MM.1S (cell line): Measurements from ENCODE around the gene NATD1.

ENCODE experiments used
- DNase-seq: peaks from one replicate; pipeline ENCODE4 v3.0.0-alpha.2; 2015
- H2AFZ ChIP-seq: fragments of 300-600 bp; sonication (generic); 2 replicates; pipeline ENCODE4 v1.6.0; 2016; ENCODE audit warnings: antibody characterized with exemption, low read length
- H3F3A ChIP-seq: fragments of 300-600 bp; sonication (generic); 2 replicates; pipeline ENCODE4 v1.6.1; 2016; ENCODE audit warnings: mild to moderate bottlenecking, antibody characterized with exemption, low read length, moderate library complexity, mixed read lengths; ENCODE audit not compliant: insufficient read depth
- H3K27ac ChIP-seq: fragments of 300-600 bp; sonication (generic); 2 replicates; pipeline ENCODE4 v1.5.1; 2016; ENCODE audit warnings: mild to moderate bottlenecking, low read length
- H3K27me3 ChIP-seq: fragments of 300-600 bp; sonication (generic); replicated peaks from 2 replicates; pipeline ENCODE4 v1.6.0; 2016; ENCODE audit warnings: low read length; ENCODE audit not compliant: insufficient read depth
- H3K36me3 ChIP-seq: fragments of 300-600 bp; sonication (generic); replicated peaks from 2 replicates; pipeline ENCODE4 v1.6.1; 2016; ENCODE audit warnings: mild to moderate bottlenecking, low read length, mixed read lengths; ENCODE audit not compliant: insufficient read depth
- H3K4me1 ChIP-seq: fragments of 300-600 bp; sonication (generic); 2 replicates; pipeline ENCODE4 v1.6.1; 2016; ENCODE audit warnings: low read length, mixed read lengths
- H3K4me2 ChIP-seq: fragments of 300-600 bp; sonication (generic); 2 replicates; pipeline ENCODE4 v1.6.0; 2016; ENCODE audit warnings: low read depth, low read length
- H3K4me3 ChIP-seq: fragments of 300-600 bp; sonication (generic); 2 replicates; pipeline ENCODE4 v1.5.1; 2016; ENCODE audit warnings: low read length, mixed read lengths
- H3K79me2 ChIP-seq: fragments of 300-600 bp; sonication (generic); 2 replicates; pipeline ENCODE4 v1.6.1; 2016; ENCODE audit warnings: mixed run types, low read length, mixed read lengths
- H3K9ac ChIP-seq: fragments of 300-600 bp; sonication (generic); 2 replicates; pipeline ENCODE4 v1.6.1; 2016; ENCODE audit warnings: low read length, mixed read lengths
- H3K9me2 ChIP-seq: fragments of 300-600 bp; sonication (generic); replicated peaks from 2 replicates; pipeline ENCODE4 v1.6.1; 2016; ENCODE audit warnings: mild to moderate bottlenecking, low read length, mixed read lengths; ENCODE audit not compliant: insufficient read depth
- H3K9me3 ChIP-seq: fragments of 300-600 bp; sonication (generic); replicated peaks from 2 replicates; pipeline ENCODE4 v1.6.1; 2016; ENCODE audit warnings: mild to moderate bottlenecking, low read length, mixed read lengths; ENCODE audit not compliant: insufficient read depth
- H4K20me1 ChIP-seq: fragments of 300-600 bp; sonication (generic); 2 replicates; pipeline ENCODE4 v1.6.1; 2016; ENCODE audit warnings: mild to moderate bottlenecking, low read length, moderate library complexity, mixed read lengths; ENCODE audit not compliant: insufficient read depth
- EZH2 ChIP-seq: fragments of 300-600 bp; sonication (generic); optimal IDR thresholded peaks from 2 replicates; pipeline ENCODE3; 2017; ENCODE audit warnings: low read depth, mild to moderate bottlenecking, antibody characterized with exemption, low read length, mixed read lengths
- EZH2phosphoT487 ChIP-seq: fragments of 300-600 bp; sonication (generic); IDR thresholded peaks from 2 replicates; pipeline ENCODE4 v1.6.1; 2018; ENCODE audit warnings: antibody characterized with exemption, low read length
- TF ChIP-seq, protein P1 (sequence below): fragments of 300-600 bp; sonication (generic); IDR thresholded peaks from 2 replicates; pipeline ENCODE4 v1.5.1; 2016; ENCODE audit warnings: antibody characterized with exemption, low read length, mixed read lengths

The NATD1 gene

DNA sequence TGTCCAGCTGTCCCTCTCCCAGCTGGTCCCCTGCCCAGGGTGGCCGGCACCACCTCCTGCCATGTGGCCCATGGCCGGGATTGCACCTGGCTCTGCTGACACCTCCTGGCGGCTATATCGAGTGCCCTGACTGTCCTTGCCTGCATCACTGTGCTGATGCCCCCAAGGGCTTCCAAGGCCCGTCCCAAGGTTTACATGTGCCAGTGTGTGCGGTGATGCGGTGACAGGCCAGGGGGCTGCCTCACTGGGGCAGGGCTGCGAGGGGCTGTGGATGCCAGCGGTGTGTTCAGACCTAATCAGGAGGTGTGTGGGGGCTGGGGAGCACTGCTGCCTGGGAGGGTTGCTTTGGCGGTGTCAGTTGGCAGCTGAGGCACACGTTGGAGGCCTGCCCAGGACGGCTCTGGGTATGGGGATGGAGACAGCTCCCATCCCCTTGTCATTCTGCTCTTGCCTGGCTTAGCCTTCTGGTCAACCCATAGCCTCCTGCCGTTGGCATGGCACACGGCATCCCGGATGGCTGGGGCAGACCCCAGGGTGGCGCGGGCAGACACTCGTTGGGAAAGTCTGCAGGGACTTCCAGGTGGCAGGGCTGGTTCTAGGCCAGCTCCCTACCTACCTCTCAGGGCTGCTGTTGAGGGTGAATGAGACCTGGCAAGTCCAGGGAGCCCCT is 36.8 kb upstream of the NATD1 start:
- no peak overlapping the region for H3K9ac ChIP-seq
- no peak for DNase-seq
- peaks cover 99% of the 10 kb centered on the region for H3K79me2 ChIP-seq
- TF ChIP-seq EZH2 (no peak), EZH2phosphoT487 (no peak)
- TF ChIP-seq, protein P1, sequence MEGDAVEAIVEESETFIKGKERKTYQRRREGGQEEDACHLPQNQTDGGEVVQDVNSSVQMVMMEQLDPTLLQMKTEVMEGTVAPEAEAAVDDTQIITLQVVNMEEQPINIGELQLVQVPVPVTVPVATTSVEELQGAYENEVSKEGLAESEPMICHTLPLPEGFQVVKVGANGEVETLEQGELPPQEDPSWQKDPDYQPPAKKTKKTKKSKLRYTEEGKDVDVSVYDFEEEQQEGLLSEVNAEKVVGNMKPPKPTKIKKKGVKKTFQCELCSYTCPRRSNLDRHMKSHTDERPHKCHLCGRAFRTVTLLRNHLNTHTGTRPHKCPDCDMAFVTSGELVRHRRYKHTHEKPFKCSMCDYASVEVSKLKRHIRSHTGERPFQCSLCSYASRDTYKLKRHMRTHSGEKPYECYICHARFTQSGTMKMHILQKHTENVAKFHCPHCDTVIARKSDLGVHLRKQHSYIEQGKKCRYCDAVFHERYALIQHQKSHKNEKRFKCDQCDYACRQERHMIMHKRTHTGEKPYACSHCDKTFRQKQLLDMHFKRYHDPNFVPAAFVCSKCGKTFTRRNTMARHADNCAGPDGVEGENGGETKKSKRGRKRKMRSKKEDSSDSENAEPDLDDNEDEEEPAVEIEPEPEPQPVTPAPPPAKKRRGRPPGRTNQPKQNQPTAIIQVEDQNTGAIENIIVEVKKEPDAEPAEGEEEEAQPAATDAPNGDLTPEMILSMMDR: no peak
- no peaks in the 10 kb centered on the region for H3K9me3 ChIP-seq
- no peak overlapping the region for H2AFZ ChIP-seq
- H3K27me3 ChIP-seq: no peaks in the 10 kb centered on the region
- H4K20me1 ChIP-seq: peaks cover 16% of the 10 kb centered on the region; the same call in 1 of the 2 replicates
- no peak overlapping the region for H3K4me2 ChIP-seq
- H3K9me2 ChIP-seq: no peaks in the 10 kb centered on the region
- peaks cover 26% of the 10 kb centered on the region for H3F3A ChIP-seq
- no peak overlapping the region for H3K4me3 ChIP-seq
- H3K36me3 ChIP-seq: no peaks in the 10 kb centered on the region
- H3K27ac ChIP-seq: no peak overlapping the region
- peaks cover 12% of the 10 kb centered on the region for H3K4me1 ChIP-seq

DNA sequence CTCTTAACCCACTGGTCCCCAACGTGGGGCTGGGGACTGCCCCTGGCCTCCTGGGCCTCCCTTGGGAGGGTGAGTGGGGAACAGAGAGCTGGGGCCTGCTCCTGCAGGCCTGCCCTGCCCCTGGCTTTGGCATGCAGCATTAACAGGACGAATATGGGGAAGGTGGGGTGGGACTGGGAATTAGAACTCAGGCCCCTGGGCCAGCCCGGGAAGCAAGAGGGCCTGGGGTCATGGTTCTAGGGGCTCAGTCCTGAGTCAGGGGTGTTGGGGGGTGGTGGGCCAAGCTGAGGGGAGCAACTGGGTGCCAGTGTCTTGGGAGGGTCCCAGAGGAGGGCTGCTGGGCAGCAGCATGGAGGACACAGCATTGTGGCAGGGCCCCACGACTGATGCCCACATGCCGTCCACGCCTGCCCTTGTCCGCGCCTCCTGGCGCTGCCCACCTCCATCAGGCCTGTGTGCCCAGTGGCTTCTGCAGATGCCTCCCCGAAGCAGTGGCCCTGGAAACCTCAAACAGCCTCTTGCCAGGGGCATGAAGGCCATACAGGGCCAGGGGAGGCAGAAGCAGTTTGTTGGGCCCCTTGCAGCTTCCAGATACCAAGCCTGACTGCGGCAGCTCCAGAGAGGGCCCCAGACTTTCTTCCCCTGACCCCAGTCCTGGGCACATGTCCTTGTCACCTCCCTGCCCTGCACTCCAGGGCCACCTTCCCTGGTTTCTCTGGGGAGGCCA is 36.1 kb upstream of the NATD1 start:
- Histone ChIP-seq H3K27ac (no peak overlapping the region), H2AFZ (no peak overlapping the region), H3K4me2 (no peak overlapping the region; the same call in 1 of the 2 replicates), H3K36me3 (no peaks in the 10 kb centered on the region), H3K9ac (no peak overlapping the region), H3K9me2 (no peaks in the 10 kb centered on the region), H3F3A (peaks cover 29% of the 10 kb centered on the region), H4K20me1 (peaks cover 11% of the 10 kb centered on the region; the same call in 1 of the 2 replicates), H3K27me3 (no peaks in the 10 kb centered on the region), H3K4me1 (peaks cover 12% of the 10 kb centered on the region), H3K79me2 (peaks cover 97% of the 10 kb centered on the region), H3K4me3 (no peak overlapping the region), H3K9me3 (no peaks in the 10 kb centered on the region)
- no peak for DNase-seq
- TF ChIP-seq EZH2: no peak
- TF ChIP-seq, protein P1: no peak
- TF ChIP-seq EZH2phosphoT487: no peak

DNA sequence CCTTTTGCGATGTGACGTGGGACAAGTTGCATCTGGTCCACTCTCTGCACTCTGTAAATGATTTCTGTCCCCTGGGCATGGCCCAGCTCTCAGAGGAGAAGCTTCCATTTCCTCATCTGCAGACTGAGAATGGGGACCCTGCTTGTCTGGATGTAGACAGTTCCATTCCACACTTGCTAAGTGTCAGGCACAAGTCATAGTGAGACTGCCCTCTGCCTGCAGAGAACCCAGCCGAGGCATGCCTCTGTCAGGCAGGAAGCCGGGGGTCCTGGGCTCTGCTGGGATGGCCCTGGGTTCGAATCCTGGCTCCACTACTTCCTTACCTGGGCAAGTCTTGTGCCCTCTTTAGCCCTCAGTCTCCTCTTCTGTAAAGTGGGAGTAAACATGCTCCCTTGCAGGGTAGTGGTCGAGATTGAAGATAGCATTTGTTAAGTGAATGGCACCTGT is 35.4 kb upstream of the NATD1 start:
- peak overlapping the region; percentile 89 for H3K4me2 ChIP-seq
- H3K9ac ChIP-seq: peak overlapping the region; percentile 75
- H3K27me3 ChIP-seq: no peaks in the 10 kb centered on the region
- H4K20me1 ChIP-seq: peaks cover 5% of the 10 kb centered on the region; the same call in 1 of the 2 replicates
- H3K27ac ChIP-seq: peak overlapping the region; percentile 97; the same call in 1 of the 2 replicates
- peaks cover 89% of the 10 kb centered on the region for H3K79me2 ChIP-seq
- H2AFZ ChIP-seq: no peak overlapping the region
- peak overlapping the region; percentile 64 for H3K4me3 ChIP-seq
- H3F3A ChIP-seq: peaks cover 29% of the 10 kb centered on the region
- H3K36me3 ChIP-seq: no peaks in the 10 kb centered on the region
- no peak for TF ChIP-seq EZH2phosphoT487
- TF ChIP-seq, protein P1: peak; percentile 17
- no peak for TF ChIP-seq EZH2
- DNase-seq: no peak
- peaks cover 12% of the 10 kb centered on the region for H3K4me1 ChIP-seq
- no peaks in the 10 kb centered on the region for H3K9me3 ChIP-seq
- H3K9me2 ChIP-seq: no peaks in the 10 kb centered on the region
